Calu3 (cell line): ENCODE results near the gene CDC14A. TPM values are rescaled to one million over a fixed set of nuclear protein-coding genes. Genes with fewer than 3 reads are reported as not detected.

Experiments used
- BruUV-seq: library from RNA; stranded (reverse); fragments of 400-500 nt; replicated peaks from 2 replicates; lab custom pipeline; 2021; lab: Mats Ljungman, UMichigan
- CTCF ChIA-PET: fragments of 300-600 bp; sonication (Branson Sonifier 250); formaldehyde crosslinking; loops from one replicate; lab custom pipeline; 2022; ENCODE audit warnings: antibody characterized with exemption; lab: Charles Lee
- DNase-seq: peaks from one replicate; pipeline ENCODE4 v3.0.0; 2022
- H3K27ac Mint-ChIP-seq: one replicate; pipeline ENCODE4 v1.8.0; 2022; ENCODE audit warnings: mixed read lengths; ENCODE audit not compliant: unreplicated experiment
- H3K27me3 Mint-ChIP-seq: one replicate; pipeline ENCODE4 v1.8.0; 2022; ENCODE audit warnings: mixed read lengths; ENCODE audit not compliant: unreplicated experiment
- H3K36me3 Mint-ChIP-seq: one replicate; pipeline ENCODE4 v1.8.0; 2022; ENCODE audit warnings: mild to moderate bottlenecking, moderate library complexity, mixed read lengths; ENCODE audit not compliant: insufficient read depth, unreplicated experiment
- H3K4me1 Mint-ChIP-seq: one replicate; pipeline ENCODE4 v1.8.0; 2022; ENCODE audit warnings: mild to moderate bottlenecking, low read depth, mixed read lengths; ENCODE audit not compliant: unreplicated experiment
- H3K4me3 Mint-ChIP-seq: one replicate; pipeline ENCODE4 v1.8.0; 2022; ENCODE audit warnings: mild to moderate bottlenecking, low read depth, moderate library complexity, mixed read lengths; ENCODE audit not compliant: unreplicated experiment
- H3K9me3 Mint-ChIP-seq: one replicate; pipeline ENCODE4 v1.8.0; 2022; ENCODE audit warnings: low read depth, mixed read lengths; ENCODE audit not compliant: unreplicated experiment
- CTCF ChIP-seq: fragments of 200-600 bp; IDR thresholded peaks from one replicate; pipeline ENCODE4 v1.8.0; 2022; ENCODE audit warnings: antibody characterized with exemption; ENCODE audit not compliant: unreplicated experiment
- intact Hi-C: fragments of 100-400 bp; cut with micrococcal nuclease; formaldehyde crosslinking; loops from one replicate; pipeline ENCODE4 v1.10.0; 2022; ENCODE audit not compliant: unreplicated experiment
- total RNA-seq: library from RNA; stranded (reverse); gene quantifications from 2 replicates; pipeline ENCODE4 v1.2.3, GENCODE V29; 2022

Gene CDC14A
- total RNA-seq, 1 experiment from 2014 or later: 8.5 TPM

GRCh38 chr1:100476735-100477290 is 124.5 kb downstream of the CDC14A start:
- Mint-ChIP-seq H3K4me3 (no peak overlapping the region), H3K27me3 (no peaks in the 10 kb centered on the region), H3K36me3 (no peaks in the 10 kb centered on the region), H3K9me3 (no peaks in the 10 kb centered on the region), H3K27ac (no peak overlapping the region), H3K4me1 (no peaks in the 10 kb centered on the region)
- CTCF ChIA-PET: no interaction called here
- DNase-seq: no peak
- intact Hi-C loops: no loop called here
- no TSS peak for BruUV-seq
- no peak for TF ChIP-seq CTCF

GRCh38 chr1:100478816-100479215 is 126.5 kb downstream of the CDC14A start:
- no peaks in the 10 kb centered on the region for H3K4me1 Mint-ChIP-seq
- BruUV-seq: no TSS peak
- DNase-seq: no peak
- CTCF ChIA-PET: no interaction called here
- H3K36me3 Mint-ChIP-seq: no peaks in the 10 kb centered on the region
- H3K9me3 Mint-ChIP-seq: no peaks in the 10 kb centered on the region
- no peak overlapping the region for H3K4me3 Mint-ChIP-seq
- H3K27ac Mint-ChIP-seq: no peak overlapping the region
- H3K27me3 Mint-ChIP-seq: no peaks in the 10 kb centered on the region
- intact Hi-C loops: no loop called here
- TF ChIP-seq CTCF: no peak

GRCh38 chr1:100479620-100480338 is 127.5 kb downstream of the CDC14A start:
- H3K9me3 Mint-ChIP-seq: no peaks in the 10 kb centered on the region
- BruUV-seq: no TSS peak
- intact Hi-C loops: no loop called here
- no peak overlapping the region for H3K27ac Mint-ChIP-seq
- H3K36me3 Mint-ChIP-seq: no peaks in the 10 kb centered on the region
- DNase-seq: no peak
- no peak for TF ChIP-seq CTCF
- H3K4me1 Mint-ChIP-seq: no peaks in the 10 kb centered on the region
- no peaks in the 10 kb centered on the region for H3K27me3 Mint-ChIP-seq
- CTCF ChIA-PET: interaction anchor here (0.6 kb wide), 1 partner anchor 617 kb away, joined by 7 read pairs; no protein-coding TSS in a partner anchor
- H3K4me3 Mint-ChIP-seq: no peak overlapping the region

GRCh38 chr1:100481303-100481702 is 129.0 kb downstream of the CDC14A start:
- no peaks in the 10 kb centered on the region for H3K27me3 Mint-ChIP-seq
- no peak overlapping the region for H3K27ac Mint-ChIP-seq
- no peak overlapping the region for H3K4me3 Mint-ChIP-seq
- no peak for TF ChIP-seq CTCF
- no peaks in the 10 kb centered on the region for H3K4me1 Mint-ChIP-seq
- no peaks in the 10 kb centered on the region for H3K36me3 Mint-ChIP-seq
- H3K9me3 Mint-ChIP-seq: no peaks in the 10 kb centered on the region
- no TSS peak for BruUV-seq
- DNase-seq: no peak
- intact Hi-C loops: no loop called here
- CTCF ChIA-PET: no interaction called here
